ENCODE data around the gene ABCA9.
A peak's percentile ranks its signal among the peaks of the same experiment; 100 is the strongest.

Gene ABCA9

DNA sequence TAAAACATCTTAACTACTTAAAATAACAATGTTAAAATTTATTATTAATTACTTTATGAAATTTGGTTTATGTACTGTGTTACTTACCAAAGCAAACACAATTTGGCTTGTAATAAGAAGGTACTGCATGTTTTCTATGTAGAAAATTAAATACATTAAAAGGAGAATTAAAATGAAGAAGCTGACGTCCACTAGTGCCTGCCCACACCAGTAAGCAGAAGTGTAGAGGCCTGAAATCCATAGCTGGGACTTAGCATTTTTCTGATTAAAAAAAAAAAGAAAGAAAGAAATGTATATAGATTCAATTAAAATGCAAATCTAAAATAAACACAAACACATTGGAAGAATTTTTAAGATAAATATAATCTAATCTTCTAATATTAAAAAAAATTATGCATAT lies 35.8 kb upstream of the ABCA9 start:
- TF ChIP-seq, protein P1, sequence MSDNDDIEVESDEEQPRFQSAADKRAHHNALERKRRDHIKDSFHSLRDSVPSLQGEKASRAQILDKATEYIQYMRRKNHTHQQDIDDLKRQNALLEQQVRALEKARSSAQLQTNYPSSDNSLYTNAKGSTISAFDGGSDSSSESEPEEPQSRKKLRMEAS (IDR thresholded peaks at IDR 0.05; ENCODE audit: low read depth, low read length): no peak
- no peak for TF ChIP-seq POLR2A (IDR thresholded peaks at IDR 0.05; ENCODE audit: extremely low read depth, insufficient read length)
- TF ChIP-seq, protein P2, sequence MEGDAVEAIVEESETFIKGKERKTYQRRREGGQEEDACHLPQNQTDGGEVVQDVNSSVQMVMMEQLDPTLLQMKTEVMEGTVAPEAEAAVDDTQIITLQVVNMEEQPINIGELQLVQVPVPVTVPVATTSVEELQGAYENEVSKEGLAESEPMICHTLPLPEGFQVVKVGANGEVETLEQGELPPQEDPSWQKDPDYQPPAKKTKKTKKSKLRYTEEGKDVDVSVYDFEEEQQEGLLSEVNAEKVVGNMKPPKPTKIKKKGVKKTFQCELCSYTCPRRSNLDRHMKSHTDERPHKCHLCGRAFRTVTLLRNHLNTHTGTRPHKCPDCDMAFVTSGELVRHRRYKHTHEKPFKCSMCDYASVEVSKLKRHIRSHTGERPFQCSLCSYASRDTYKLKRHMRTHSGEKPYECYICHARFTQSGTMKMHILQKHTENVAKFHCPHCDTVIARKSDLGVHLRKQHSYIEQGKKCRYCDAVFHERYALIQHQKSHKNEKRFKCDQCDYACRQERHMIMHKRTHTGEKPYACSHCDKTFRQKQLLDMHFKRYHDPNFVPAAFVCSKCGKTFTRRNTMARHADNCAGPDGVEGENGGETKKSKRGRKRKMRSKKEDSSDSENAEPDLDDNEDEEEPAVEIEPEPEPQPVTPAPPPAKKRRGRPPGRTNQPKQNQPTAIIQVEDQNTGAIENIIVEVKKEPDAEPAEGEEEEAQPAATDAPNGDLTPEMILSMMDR (IDR thresholded peaks at IDR 0.05; ENCODE audit: low read depth, low read length): no peak
- no peak for TF ChIP-seq MYC (IDR thresholded peaks at IDR 0.05; ENCODE audit: low read depth, low read length)
- no peak for DNase-seq (ENCODE audit: low read depth)
- no peak overlapping the region for H3K4me3 ChIP-seq (ENCODE audit: low read depth, low read length)

DNA sequence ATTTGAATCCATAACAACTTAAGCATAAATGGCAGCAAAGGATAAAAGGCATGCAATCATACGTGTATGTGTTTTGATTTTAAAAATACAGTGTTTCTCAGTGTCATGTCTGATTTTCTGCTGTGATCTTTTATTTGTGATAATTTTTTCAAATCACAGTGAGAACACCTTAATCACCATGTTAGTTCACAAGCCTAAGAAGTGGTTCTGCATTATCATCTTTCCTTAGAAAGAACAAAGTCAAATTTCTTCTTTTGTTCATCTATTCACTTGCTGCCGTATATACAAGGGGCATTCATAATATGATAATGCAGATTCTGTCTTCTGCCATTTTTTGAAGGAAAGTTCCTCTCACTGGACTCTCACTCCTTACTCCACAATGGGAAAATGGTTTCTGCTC lies 33.3 kb upstream of the ABCA9 start:
- no peak overlapping the region for H3K4me3 ChIP-seq (ENCODE audit: low read depth, low read length)
- no peak for DNase-seq (ENCODE audit: low read depth)
- TF ChIP-seq, protein P1 (IDR thresholded peaks at IDR 0.05; ENCODE audit: low read depth, low read length): no peak
- TF ChIP-seq, protein P2 (IDR thresholded peaks at IDR 0.05; ENCODE audit: low read depth, low read length): no peak
- no peak for TF ChIP-seq MYC (IDR thresholded peaks at IDR 0.05; ENCODE audit: low read depth, low read length)
- TF ChIP-seq POLR2A (IDR thresholded peaks at IDR 0.05; ENCODE audit: extremely low read depth, insufficient read length): no peak

DNA sequence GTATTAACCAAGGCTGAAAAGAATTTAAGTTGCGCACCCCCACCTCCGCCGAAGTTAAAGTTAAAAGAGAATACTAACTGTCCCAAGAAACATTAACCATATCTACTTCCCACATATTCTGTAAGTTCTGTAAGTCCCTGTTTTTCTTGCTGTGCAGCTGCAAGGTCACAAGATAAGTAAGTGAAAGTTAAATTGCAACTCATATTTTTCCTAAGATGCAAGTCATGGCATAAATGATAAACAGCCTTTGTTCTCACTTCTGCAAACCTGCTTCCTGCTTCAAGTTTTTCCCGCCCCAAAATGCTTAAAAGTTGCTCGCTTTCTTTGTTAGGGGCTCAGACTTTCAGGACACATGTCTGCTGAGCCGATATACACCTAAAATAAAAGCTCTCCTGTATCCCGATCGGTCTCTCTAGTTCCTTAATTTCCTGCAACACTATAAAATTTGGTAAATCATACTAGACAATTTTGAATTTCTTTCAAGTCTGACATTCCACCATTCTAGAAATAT lies 32.6 kb upstream of the ABCA9 start:
- DNase-seq (ENCODE audit: low read depth): peak; percentile 6
- no peak overlapping the region for H3K4me3 ChIP-seq (ENCODE audit: low read depth, low read length)
- TF ChIP-seq, protein P2 (IDR thresholded peaks at IDR 0.05; ENCODE audit: low read depth, low read length): no peak
- TF ChIP-seq MYC (IDR thresholded peaks at IDR 0.05; ENCODE audit: low read depth, low read length): no peak
- TF ChIP-seq POLR2A (IDR thresholded peaks at IDR 0.05; ENCODE audit: extremely low read depth, insufficient read length): no peak
- TF ChIP-seq, protein P1 (IDR thresholded peaks at IDR 0.05; ENCODE audit: low read depth, low read length): no peak

DNA sequence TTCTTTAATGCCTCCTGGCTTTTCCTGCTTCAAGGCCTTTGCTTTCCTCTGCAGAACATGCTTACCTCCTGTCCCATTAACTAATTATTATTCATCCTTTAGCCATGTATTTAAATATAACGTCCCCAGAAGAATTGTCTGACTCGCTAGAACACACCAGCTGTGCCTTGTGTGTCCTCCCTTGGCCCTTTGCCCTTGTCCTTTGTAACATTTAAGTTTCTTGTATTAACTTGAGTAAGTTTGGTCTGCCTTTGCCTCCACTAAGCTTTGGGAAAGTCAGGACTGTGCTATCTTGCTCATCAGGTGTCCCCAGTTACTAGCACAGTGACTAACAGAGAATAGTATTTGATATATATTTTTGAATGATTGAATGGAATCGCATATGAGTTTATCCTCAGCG lies 29.6 kb upstream of the ABCA9 start:
- no peak overlapping the region for H3K4me3 ChIP-seq (ENCODE audit: low read depth, low read length)
- DNase-seq (ENCODE audit: low read depth): no peak
- no peak for TF ChIP-seq MYC (IDR thresholded peaks at IDR 0.05; ENCODE audit: low read depth, low read length)
- TF ChIP-seq, protein P1 (IDR thresholded peaks at IDR 0.05; ENCODE audit: low read depth, low read length): no peak
- no peak for TF ChIP-seq POLR2A (IDR thresholded peaks at IDR 0.05; ENCODE audit: extremely low read depth, insufficient read length)
- TF ChIP-seq, protein P2 (IDR thresholded peaks at IDR 0.05; ENCODE audit: low read depth, low read length): no peak

DNA sequence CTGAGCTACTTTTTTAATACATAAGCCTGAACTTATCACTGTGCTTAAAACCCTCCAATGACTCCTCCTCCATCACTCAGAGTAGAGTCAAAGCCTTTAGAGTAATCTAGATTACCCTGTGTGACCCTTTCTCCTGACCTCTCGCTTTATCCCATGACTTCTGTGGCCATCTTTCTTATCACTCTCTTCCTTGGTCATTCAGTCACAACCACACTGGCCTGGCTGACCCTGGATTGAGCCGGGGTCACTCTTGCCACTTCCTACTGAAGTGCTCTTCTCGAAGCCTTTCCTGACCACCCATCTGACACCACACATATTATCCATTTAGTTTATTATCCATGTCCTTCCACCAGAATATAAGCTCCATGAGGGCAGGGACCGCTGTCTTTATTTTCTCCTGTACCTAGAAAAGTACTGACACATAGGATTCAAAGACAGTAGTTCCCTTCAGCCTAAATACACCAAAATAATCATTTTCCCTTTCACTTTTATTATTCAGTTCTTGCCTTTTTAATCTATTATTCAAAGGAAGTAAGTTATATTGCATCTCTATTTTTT lies 28.0 kb upstream of the ABCA9 start:
- H3K4me3 ChIP-seq (ENCODE audit: low read depth, low read length): no peak overlapping the region
- no peak for DNase-seq (ENCODE audit: low read depth)
- no peak for TF ChIP-seq MYC (IDR thresholded peaks at IDR 0.05; ENCODE audit: low read depth, low read length)
- TF ChIP-seq, protein P1 (IDR thresholded peaks at IDR 0.05; ENCODE audit: low read depth, low read length): no peak

DNA sequence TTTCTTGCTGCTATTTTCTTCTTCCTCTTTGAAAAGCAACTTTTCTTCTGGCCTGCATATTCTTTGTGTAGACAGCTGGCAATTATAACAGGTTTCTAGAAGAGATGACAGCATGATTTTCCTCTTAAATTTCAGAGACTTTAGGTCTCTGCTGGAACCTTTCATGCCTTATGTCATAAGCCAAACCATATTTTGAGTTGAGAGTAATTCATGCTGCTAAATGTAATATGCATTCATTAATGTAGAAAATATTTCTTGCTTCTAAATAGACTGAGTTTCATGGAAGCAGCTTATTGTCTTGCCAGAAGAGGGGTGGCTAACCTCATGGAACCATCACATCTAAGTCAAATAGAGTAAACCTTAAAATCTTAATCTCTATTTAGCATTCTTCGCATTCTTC lies 25.9 kb upstream of the ABCA9 start:
- TF ChIP-seq, protein P2 (IDR thresholded peaks at IDR 0.05; ENCODE audit: low read depth, low read length): no peak
- TF ChIP-seq, protein P1 (IDR thresholded peaks at IDR 0.05; ENCODE audit: low read depth, low read length): no peak
- TF ChIP-seq POLR2A (IDR thresholded peaks at IDR 0.05; ENCODE audit: extremely low read depth, insufficient read length) (no peak), MYC (IDR thresholded peaks at IDR 0.05; ENCODE audit: low read depth, low read length) (no peak)
- no peak for DNase-seq (ENCODE audit: low read depth)
- no peak overlapping the region for H3K4me3 ChIP-seq (ENCODE audit: low read depth, low read length)

Data from NB4 (cell line).